Stimulated activated CD8-positive, alpha-beta memory T cell treated with anti-CD3 and anti-CD28 coated beads, Interleukin-4, amount 100 ng/mL, for 24 hours (primary cell): ENCODE results near the gene LCNL1.

Experiments used
- DNase-seq: peaks from one replicate; pipeline ENCODE4 v3.0.0-alpha.2; 2020; ENCODE audit warnings: low read depth

LCNL1 gene

GRCh38 chr9:136947028-136947891 lies 35.5 kb upstream of the LCNL1 start:
- DNase-seq, result no peak

- DNase-seq, result no peak
Measured at GRCh38 chr9:136947955-136948510, 34.8 kb upstream of the LCNL1 start.

GRCh38 chr9:136949239-136949816 lies 33.5 kb upstream of the LCNL1 start:
- DNase-seq, result no peak

- peak; percentile 95 for DNase-seq
Measured at GRCh38 chr9:136949817-136950655, 32.8 kb upstream of the LCNL1 start.

- no peak for DNase-seq
Measured at GRCh38 chr9:136950656-136951276, 32.0 kb upstream of the LCNL1 start.

- DNase-seq, result no peak
Measured at GRCh38 chr9:136951541-136952320, 31.1 kb upstream of the LCNL1 start, which contains the start of gene LCN12. TSS of gene LCN12 (plus strand) at chr9:136952273. CDS start at chr9:136952328, 55 bp downstream.

- no peak for DNase-seq
Measured at GRCh38 chr9:136952321-136952850, 30.4 kb upstream of the LCNL1 start.

- no peak for DNase-seq
Measured at GRCh38 chr9:136952876-136953770, 29.7 kb upstream of the LCNL1 start.

GRCh38 chr9:136953771-136954269 lies 29.0 kb upstream of the LCNL1 start:
- no peak for DNase-seq

- no peak for DNase-seq
Measured at GRCh38 chr9:136954270-136955083, 28.3 kb upstream of the LCNL1 start.

- DNase-seq, result no peak
Measured at GRCh38 chr9:136955202-136955942, 27.4 kb upstream of the LCNL1 start.

- DNase-seq, result no peak
Measured at GRCh38 chr9:136955943-136956335, 26.9 kb upstream of the LCNL1 start.

- DNase-seq, result no peak
Measured at GRCh38 chr9:136956604-136957003, 26.2 kb upstream of the LCNL1 start.

- no peak for DNase-seq
Measured at GRCh38 chr9:136957461-136957860, 25.3 kb upstream of the LCNL1 start.

- DNase-seq, result no peak
Measured at GRCh38 chr9:136957901-136958300, 24.9 kb upstream of the LCNL1 start.

- no peak for DNase-seq
Measured at GRCh38 chr9:136958473-136958872, 24.3 kb upstream of the LCNL1 start.

- DNase-seq, result no peak
Measured at GRCh38 chr9:136958898-136959850, 23.6 kb upstream of the LCNL1 start.
